GM21423 (cell line): ENCODE data around the gene CFAP99.

Experiments used
- ATAC-seq: cut with Tn5 transposase; IDR thresholded peaks from one replicate; pipeline ENCODE4 v1.9.1; 2021; ENCODE audit warnings: mild to moderate bottlenecking, moderate library complexity; ENCODE audit not compliant: unreplicated experiment

CFAP99 gene

GRCh38 chr4:2497931-2498330 is 79.2 kb downstream of the CFAP99 start:
- peak; percentile 84 for ATAC-seq

GRCh38 chr4:2500547-2500946 is 81.8 kb downstream of the CFAP99 start:
- ATAC-seq: no peak

- ATAC-seq: no peak
These were observed 82.4 kb downstream of the CFAP99 start for GRCh38 chr4:2501034-2501594.

GRCh38 chr4:2503809-2504208 is 85.1 kb downstream of the CFAP99 start:
- ATAC-seq: no peak

- no peak for ATAC-seq
These were observed 88.5 kb downstream of the CFAP99 start for GRCh38 chr4:2507259-2507658.

GRCh38 chr4:2507855-2508254 is 89.1 kb downstream of the CFAP99 start:
- no peak for ATAC-seq

- ATAC-seq: no peak
These were observed 91.8 kb downstream of the CFAP99 start for GRCh38 chr4:2510351-2511259.

- no peak for ATAC-seq
These were observed 92.9 kb downstream of the CFAP99 start for GRCh38 chr4:2511645-2512131.
